Vagina (tissue), 2 donors: ENCODE data around the gene PTPRD.

Experiments
- POLR2A ChIP-seq, 2 donors: fragments of 450-650 bp; IDR thresholded peaks; one replicate each; pipeline ENCODE4 v1.6.1; 2017; ENCODE audit warnings: antibody characterized with exemption in 2 of 2, mild to moderate bottlenecking in 2 of 2, moderate library complexity in 2 of 2
- POLR2AphosphoS5 ChIP-seq, 2 donors: sonication (generic); formaldehyde crosslinking; IDR thresholded peaks; one replicate each; pipeline ENCODE4 v1.9.0; 2017; ENCODE audit warnings: antibody characterized with exemption in 2 of 2, mild to moderate bottlenecking in 2 of 2, low read depth in 1 of 2; ENCODE audit not compliant: insufficient read depth in 1 of 2
- TF ChIP-seq, protein P1 (sequence below), 3 experiments: fragments of 450-650 bp in 2 of 3; fragments of 200-600 bp in 1 of 3; sonication (generic) in 1 of 3; IDR thresholded peaks; one replicate each; pipeline ENCODE4 v1.5.1; 2017 to 2019; ENCODE audit warnings: antibody characterized with exemption in 3 of 3, mild to moderate bottlenecking in 2 of 3, moderate library complexity in 2 of 3

DNA sequence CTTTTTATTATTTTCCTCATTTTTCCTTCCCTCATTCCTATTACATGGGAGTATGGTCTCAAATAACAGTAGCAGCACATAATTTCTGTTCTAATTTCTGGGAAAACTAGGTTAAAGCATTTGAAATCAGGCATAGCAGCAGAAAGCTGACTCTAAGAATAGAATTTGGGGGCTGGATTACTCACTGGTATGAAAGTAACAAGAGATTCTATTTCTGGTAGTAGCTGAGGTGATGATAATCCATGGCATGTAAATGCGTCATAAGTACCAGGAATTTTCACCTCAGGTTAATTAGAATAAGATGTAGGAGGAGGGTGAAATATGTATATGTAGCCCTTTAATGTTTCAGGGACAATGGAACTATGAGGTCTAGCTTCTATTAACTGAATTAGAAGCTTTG, 662.0 kb downstream of the PTPRD start:
- TF ChIP-seq POLR2AphosphoS5 (IDR thresholded peaks at IDR 0.05; ENCODE audit: insufficient read depth in 1 of 2, low read depth in 1 of 2) (no peak), POLR2A (IDR thresholded peaks at IDR 0.05) (no peak)
- TF ChIP-seq, protein P1, sequence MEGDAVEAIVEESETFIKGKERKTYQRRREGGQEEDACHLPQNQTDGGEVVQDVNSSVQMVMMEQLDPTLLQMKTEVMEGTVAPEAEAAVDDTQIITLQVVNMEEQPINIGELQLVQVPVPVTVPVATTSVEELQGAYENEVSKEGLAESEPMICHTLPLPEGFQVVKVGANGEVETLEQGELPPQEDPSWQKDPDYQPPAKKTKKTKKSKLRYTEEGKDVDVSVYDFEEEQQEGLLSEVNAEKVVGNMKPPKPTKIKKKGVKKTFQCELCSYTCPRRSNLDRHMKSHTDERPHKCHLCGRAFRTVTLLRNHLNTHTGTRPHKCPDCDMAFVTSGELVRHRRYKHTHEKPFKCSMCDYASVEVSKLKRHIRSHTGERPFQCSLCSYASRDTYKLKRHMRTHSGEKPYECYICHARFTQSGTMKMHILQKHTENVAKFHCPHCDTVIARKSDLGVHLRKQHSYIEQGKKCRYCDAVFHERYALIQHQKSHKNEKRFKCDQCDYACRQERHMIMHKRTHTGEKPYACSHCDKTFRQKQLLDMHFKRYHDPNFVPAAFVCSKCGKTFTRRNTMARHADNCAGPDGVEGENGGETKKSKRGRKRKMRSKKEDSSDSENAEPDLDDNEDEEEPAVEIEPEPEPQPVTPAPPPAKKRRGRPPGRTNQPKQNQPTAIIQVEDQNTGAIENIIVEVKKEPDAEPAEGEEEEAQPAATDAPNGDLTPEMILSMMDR (IDR thresholded peaks at IDR 0.05) = no peak
